Gastrocnemius medialis (tissue), 4 donors: ENCODE data around the gene GPRC5D.

ENCODE experiments used
- CTCF ChIP-seq, 5 experiments: fragments of 450-650 bp in 3 of 5; fragments of 200-600 bp in 2 of 5; sonication (generic) in 2 of 5; IDR thresholded peaks in 4 of 5; conservative IDR thresholded peaks in 1 of 5; 1 replicate in 4 of 5; 2 replicates in 1 of 5; pipeline ENCODE4 v1.5.1; 2016 to 2019; ENCODE audit warnings: antibody characterized with exemption in 5 of 5, mild to moderate bottlenecking in 3 of 5, moderate library complexity in 3 of 5
- POLR2A ChIP-seq, 2 donors: fragments of 450-650 bp; IDR thresholded peaks; one replicate each; pipeline ENCODE4 v1.6.1; 2017; ENCODE audit warnings: antibody characterized with exemption in 2 of 2, mild to moderate bottlenecking in 2 of 2, moderate library complexity in 2 of 2

GRCh38 chr12:12893438-12893837, 58.5 kb downstream of the GPRC5D start:
- TF ChIP-seq POLR2A (IDR thresholded peaks at IDR 0.05), result no peak
- no peak for TF ChIP-seq CTCF (IDR thresholded peaks at IDR 0.05 in 4 of 5, conservative IDR thresholded peaks at IDR 0.05 in 1 of 5)
